ENCODE results near the gene PCYT2. TPM values are rescaled to one million over a fixed set of nuclear protein-coding genes. Genes with fewer than 3 reads are reported as not detected.
"Not testable (repeated sequence)": the region's sequence is repeated elsewhere in the genome, so short reads cannot be mapped to it uniquely, and the experiment has no call there.

Gene PCYT2
- polyA plus RNA-seq, 1 donor (not counting 4 experiments of a cell fraction or from before 2014, with no cell fraction given), result 38.1 TPM

- no peak for TF ChIP-seq CTCF (optimal IDR thresholded peaks at IDR 0.05 in 1 of 3, IDR thresholded peaks at IDR 0.05 in 1 of 3, conservative IDR thresholded peaks at IDR 0.05 in 1 of 3; ENCODE audit: extremely low read depth in 1 of 3, insufficient read depth in 2 of 3, low read length in 3 of 3)
- no peak for TF ChIP-seq EZH2 (IDR thresholded peaks at IDR 0.05; ENCODE audit: low read length)
- dilution Hi-C loops (cut with MboI; ENCODE audit: extremely low pct_ligation_motif_present, low sequenced_read_pairs), result no loop called here
Observed at GRCh38 chr17:81954131-81955057, 43.2 kb upstream of the PCYT2 start.

GRCh38 chr17:81953443-81953842 is 42.2 kb upstream of the PCYT2 start:
- H3K79me2 ChIP-seq (ENCODE audit: control insufficient read depth, insufficient read depth, low read length); H3K4me3 ChIP-seq (ENCODE audit: control insufficient read depth in 2 of 3, extremely low read depth in 1 of 3, insufficient read depth in 2 of 3, low read depth in 1 of 3, low read length in 3 of 3); H3K36me3 ChIP-seq (ENCODE audit: control insufficient read depth in 2 of 2, extremely low read depth in 1 of 2, insufficient read depth in 2 of 2, low read length in 2 of 2); dilution Hi-C loops (cut with MboI; ENCODE audit: extremely low pct_ligation_motif_present, low sequenced_read_pairs); H2AFZ ChIP-seq (ENCODE audit: control insufficient read depth, low read length); H3K4me1 ChIP-seq (ENCODE audit: control insufficient read depth, extremely low read depth, insufficient read depth, low read length); H3K9me1 ChIP-seq (ENCODE audit: control insufficient read depth, extremely low read depth, insufficient read depth, low read length); H3K4me2 ChIP-seq (ENCODE audit: control insufficient read depth, extremely low read depth, insufficient read depth, low read depth, low read length); H3K27ac ChIP-seq (ENCODE audit: control insufficient read depth, insufficient read depth, low read length); DNase-seq (ENCODE audit: low read depth, low spot score); H3K9ac ChIP-seq (ENCODE audit: control insufficient read depth, extremely low read depth, insufficient read depth, low read length); H3K9me3 ChIP-seq (ENCODE audit: control insufficient read depth, low read depth, low read length); FAIRE-seq; H4K20me1 ChIP-seq (ENCODE audit: control insufficient read depth, extremely low read depth, insufficient read depth, low read length): not testable (repeated sequence)
- H3K27me3 ChIP-seq (ENCODE audit: control insufficient read depth, extremely low read depth, insufficient read depth, low read length), result peaks cover 22% of the 10 kb centered on the region

More at GRCh38 chr17:81954131-81955057, 43.2 kb upstream of the PCYT2 start:
- Histone ChIP-seq H3K79me2 (ENCODE audit: control insufficient read depth, insufficient read depth, low read length) (no peaks in the 10 kb centered on the region), H2AFZ (ENCODE audit: control insufficient read depth, low read length) (no peak overlapping the region), H3K9me1 (ENCODE audit: control insufficient read depth, extremely low read depth, insufficient read depth, low read length) (no peaks in the 10 kb centered on the region), H3K27me3 (ENCODE audit: control insufficient read depth, extremely low read depth, insufficient read depth, low read length) (peaks cover 31% of the 10 kb centered on the region), H3K4me3 (ENCODE audit: control insufficient read depth in 2 of 3, extremely low read depth in 1 of 3, insufficient read depth in 2 of 3, low read depth in 1 of 3, low read length in 3 of 3) (no peak overlapping the region), H4K20me1 (ENCODE audit: control insufficient read depth, extremely low read depth, insufficient read depth, low read length) (no peaks in the 10 kb centered on the region), H3K9ac (ENCODE audit: control insufficient read depth, extremely low read depth, insufficient read depth, low read length) (no peak overlapping the region), H3K27ac (ENCODE audit: control insufficient read depth, insufficient read depth, low read length) (no peak overlapping the region), H3K36me3 (ENCODE audit: control insufficient read depth in 2 of 2, extremely low read depth in 1 of 2, insufficient read depth in 2 of 2, low read length in 2 of 2) (no peaks in the 10 kb centered on the region), H3K9me3 (ENCODE audit: control insufficient read depth, low read depth, low read length) (no peaks in the 10 kb centered on the region), H3K4me1 (ENCODE audit: control insufficient read depth, extremely low read depth, insufficient read depth, low read length) (no peaks in the 10 kb centered on the region), H3K4me2 (ENCODE audit: control insufficient read depth, extremely low read depth, insufficient read depth, low read depth, low read length) (no peak overlapping the region)
- no peak for FAIRE-seq
- DNase-seq (ENCODE audit: low read depth, low spot score), result no peak

All from keratinocyte (primary cell).